GM23248 (cell line): Measurements from ENCODE around the gene ISCA2. TPM values are rescaled to one million over a fixed set of nuclear protein-coding genes. Genes with fewer than 3 reads are reported as not detected.

ENCODE experiments used
- DNase-seq: peaks from one replicate; pipeline ENCODE4 v3.0.0-alpha.2; 2015
- H2AFZ ChIP-seq: fragments of 200-600 bp; sonication (generic); 2 replicates; pipeline ENCODE4 v1.6.1; 2016; ENCODE audit warnings: antibody characterized with exemption
- H3F3A ChIP-seq: fragments of 200-600 bp; sonication (generic); 2 replicates; pipeline ENCODE4 v1.6.1; 2016; ENCODE audit warnings: mild to moderate bottlenecking, antibody characterized with exemption, mixed run types; ENCODE audit not compliant: insufficient read depth
- H3K27ac ChIP-seq: fragments of 200-600 bp; sonication (generic); 2 replicates; pipeline ENCODE4 v1.5.1; 2016; ENCODE audit warnings: mild to moderate bottlenecking
- H3K27me3 ChIP-seq: fragments of 200-600 bp; sonication (generic); replicated peaks from 2 replicates; pipeline ENCODE4 v1.6.1; 2016; ENCODE audit warnings: mild to moderate bottlenecking; ENCODE audit not compliant: insufficient read depth
- H3K36me3 ChIP-seq: fragments of 200-600 bp; sonication (generic); 2 replicates; pipeline ENCODE4 v1.6.1; 2016; ENCODE audit warnings: low read depth, mild to moderate bottlenecking
- H3K4me1 ChIP-seq: fragments of 200-600 bp; sonication (generic); 2 replicates; pipeline ENCODE4 v1.6.1; 2016; ENCODE audit warnings: mild to moderate bottlenecking; ENCODE audit not compliant: insufficient read depth
- H3K4me2 ChIP-seq: fragments of 200-600 bp; sonication (generic); one replicate; pipeline ENCODE4 v1.6.1; 2016; ENCODE audit warnings: mild to moderate bottlenecking; ENCODE audit not compliant: unreplicated experiment
- H3K4me3 ChIP-seq: fragments of 200-600 bp; sonication (generic); 2 replicates; pipeline ENCODE4 v1.5.1; 2016; ENCODE audit warnings: mild to moderate bottlenecking
- H3K79me2 ChIP-seq: fragments of 200-600 bp; sonication (generic); 2 replicates; pipeline ENCODE4 v1.6.1; 2016; ENCODE audit warnings: mild to moderate bottlenecking; ENCODE audit not compliant: insufficient read depth
- H3K9ac ChIP-seq: fragments of 200-600 bp; sonication (generic); 2 replicates; pipeline ENCODE4 v1.6.1; 2016; ENCODE audit warnings: mild to moderate bottlenecking
- H3K9me2 ChIP-seq: fragments of 200-600 bp; sonication (generic); 2 replicates; pipeline ENCODE4 v1.6.1; 2016; ENCODE audit warnings: mixed run types, mild to moderate bottlenecking, moderate library complexity; ENCODE audit not compliant: insufficient read depth
- H3K9me3 ChIP-seq: fragments of 200-600 bp; sonication (generic); one replicate; pipeline ENCODE4 v1.6.1; 2017; ENCODE audit warnings: low read depth
- H4K20me1 ChIP-seq: fragments of 200-600 bp; sonication (generic); 2 replicates; pipeline ENCODE4 v1.6.0; 2016; ENCODE audit not compliant: insufficient read depth
- EZH2 ChIP-seq: fragments of 200-600 bp; sonication (generic); IDR thresholded peaks from 2 replicates; pipeline ENCODE4 v1.6.1; 2018; ENCODE audit warnings: antibody characterized with exemption, mild to moderate bottlenecking; ENCODE audit not compliant: insufficient read depth, poor library complexity, severe bottlenecking
- EZH2phosphoT487 ChIP-seq: fragments of 200-600 bp; sonication (generic); IDR thresholded peaks from 2 replicates; pipeline ENCODE4 v1.6.1; 2018; ENCODE audit warnings: antibody characterized with exemption, moderate library complexity, mild to moderate bottlenecking, low read depth; ENCODE audit not compliant: insufficient read depth
- WGBS, 2 experiments: methylation state at CpG; one replicate each; pipeline ENCODE4 v1.1.6; 2015 to 2017; ENCODE audit warnings: low lambda C conversion rate in 2 of 2, low coverage in 1 of 2; ENCODE audit errors: missing lambda C conversion rate in 2 of 2; 5-methylcytosine and 5-hydroxymethylcytosine counted together
- in situ Hi-C: fragments of 300-500 bp; cut with MboI; formaldehyde crosslinking; loops from 2 replicates; pipeline ENCODE4 v1.15.0; 2020
- polyA plus RNA-seq: library from polyadenylated mRNA; unstranded; fragments of >200 nt; fragmentation: Nextera tagmentation; extraction: Ambion mirVana; gene quantifications from 2 replicates; pipeline ENCODE4 v1.2.1, GENCODE V29; 2016
- total RNA-seq: library from RNA; depleted of rRNA; stranded (reverse); fragments of >200 nt; shearing (Covaris generic); gene quantifications from 2 replicates; pipeline ENCODE4 v1.2.3, GENCODE V29; 2014

The ISCA2 gene
- total and polyA plus RNA-seq, 2 experiments from 2014 or later = 12.3 to 60.0 TPM

DNA sequence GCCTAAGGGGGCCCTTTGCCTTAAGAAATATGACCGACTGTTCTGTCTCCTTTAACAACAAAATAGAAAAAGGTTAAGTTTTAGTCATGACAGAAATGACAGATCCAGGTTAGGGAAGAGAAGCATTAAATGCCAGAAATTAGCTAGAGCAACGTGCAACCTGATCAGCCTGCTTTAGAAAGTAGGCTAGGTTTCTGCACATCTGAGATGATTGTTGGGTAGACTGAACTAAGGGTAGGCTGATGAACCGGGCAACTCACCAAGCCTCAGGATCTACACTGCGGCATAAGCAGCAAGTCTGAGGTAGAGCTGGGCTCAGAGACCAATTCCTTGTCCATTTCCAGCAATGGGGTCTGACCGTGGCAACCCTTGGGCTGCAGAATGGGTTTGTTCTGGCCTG is 29.9 kb upstream of the ISCA2 start:
- H3K4me1 ChIP-seq = peaks cover 4% of the 10 kb centered on the region; the same call in 1 of the 2 replicates
- no peaks in the 10 kb centered on the region for H3K9me3 ChIP-seq
- H3K9me2 ChIP-seq = no peaks in the 10 kb centered on the region
- no peaks in the 10 kb centered on the region for H3F3A ChIP-seq
- 59 to 64% methylated on average over 5 of the region's 5 CpGs for WGBS, 2 experiments
- H3K36me3 ChIP-seq = no peaks in the 10 kb centered on the region
- no peak overlapping the region for H2AFZ ChIP-seq
- H3K27me3 ChIP-seq = peaks cover 12% of the 10 kb centered on the region; the same call in 1 of the 2 replicates
- no peaks in the 10 kb centered on the region for H4K20me1 ChIP-seq
- no peak for DNase-seq
- TF ChIP-seq EZH2phosphoT487 (no peak), EZH2 (no peak)
- H3K9ac ChIP-seq = no peak overlapping the region
- no peak overlapping the region for H3K4me2 ChIP-seq
- no peak overlapping the region for H3K4me3 ChIP-seq
- in situ Hi-C loops = loop anchor here (25.0 kb wide), 1 partner anchor 351 kb away; no protein-coding TSS in a partner anchor
- H3K79me2 ChIP-seq = no peaks in the 10 kb centered on the region
- no peak overlapping the region for H3K27ac ChIP-seq

DNA sequence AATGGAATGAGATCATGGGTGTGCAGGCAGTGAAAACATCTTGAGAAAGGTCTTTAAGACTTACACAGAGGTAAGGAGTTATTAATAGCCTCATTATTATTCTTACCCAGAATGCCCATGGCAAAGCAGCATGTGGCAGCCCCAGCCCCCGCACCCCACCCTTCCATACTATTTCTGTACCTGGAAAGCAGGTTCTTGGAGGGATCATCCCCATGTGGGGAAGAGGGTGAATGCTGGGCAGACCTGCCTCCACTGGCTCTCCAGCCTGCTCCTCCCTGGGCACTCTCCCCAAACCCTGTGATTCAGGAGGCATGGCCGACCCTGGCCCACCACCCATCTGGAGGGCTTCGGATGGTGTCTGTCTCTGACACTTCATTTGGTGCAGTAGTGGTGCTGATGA is 28.8 kb upstream of the ISCA2 start:
- no peaks in the 10 kb centered on the region for H3K36me3 ChIP-seq
- H4K20me1 ChIP-seq = no peaks in the 10 kb centered on the region
- H3F3A ChIP-seq = no peaks in the 10 kb centered on the region
- H3K27me3 ChIP-seq = peaks cover 12% of the 10 kb centered on the region; the same call in 1 of the 2 replicates
- H3K9me3 ChIP-seq = no peaks in the 10 kb centered on the region
- no peak overlapping the region for H3K4me3 ChIP-seq
- no peaks in the 10 kb centered on the region for H3K9me2 ChIP-seq
- no peaks in the 10 kb centered on the region for H3K79me2 ChIP-seq
- in situ Hi-C loops = loop anchor here (25.0 kb wide), 1 partner anchor 352 kb away; no protein-coding TSS in a partner anchor
- WGBS, 2 experiments = 73 to 80% methylated on average over 3 of the region's 3 CpGs
- TF ChIP-seq EZH2phosphoT487 (no peak), EZH2 (no peak)
- H2AFZ ChIP-seq = no peak overlapping the region
- H3K9ac ChIP-seq = no peak overlapping the region
- no peak overlapping the region for H3K27ac ChIP-seq
- DNase-seq = no peak
- H3K4me2 ChIP-seq = no peak overlapping the region
- peaks cover 3% of the 10 kb centered on the region; the same call in 1 of the 2 replicates for H3K4me1 ChIP-seq

DNA sequence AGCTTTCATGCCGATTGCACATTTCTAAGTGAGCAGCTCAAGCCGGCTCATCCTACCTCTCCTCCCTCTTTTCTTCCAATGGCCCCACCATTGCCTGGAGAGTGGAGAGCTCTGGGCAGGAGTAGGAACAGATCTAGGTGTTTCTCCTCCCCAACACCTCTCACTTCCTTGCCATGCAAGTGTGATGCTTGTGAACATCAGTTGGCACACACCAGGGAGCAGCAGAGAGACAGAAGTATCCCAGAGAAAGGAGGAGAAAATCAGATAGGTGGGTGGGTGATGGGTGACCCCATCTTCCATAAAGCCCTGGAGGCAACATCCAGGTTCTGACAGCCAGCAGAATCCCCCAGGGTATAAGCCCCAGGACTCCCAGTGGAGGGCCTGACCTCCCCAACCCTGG is 28.2 kb upstream of the ISCA2 start:
- TF ChIP-seq EZH2 = no peak
- TF ChIP-seq EZH2phosphoT487 = no peak
- H3K9me3 ChIP-seq = no peaks in the 10 kb centered on the region
- H3K79me2 ChIP-seq = no peaks in the 10 kb centered on the region
- no peak overlapping the region for H3K4me2 ChIP-seq
- no peak overlapping the region for H3K4me3 ChIP-seq
- no peak overlapping the region for H3K27ac ChIP-seq
- H3F3A ChIP-seq = no peaks in the 10 kb centered on the region
- H4K20me1 ChIP-seq = no peaks in the 10 kb centered on the region
- DNase-seq = no peak
- no peaks in the 10 kb centered on the region for H3K36me3 ChIP-seq
- 90% methylated on average over 2 of the region's 2 CpGs for WGBS, 2 experiments
- H3K9me2 ChIP-seq = no peaks in the 10 kb centered on the region
- no peak overlapping the region for H3K9ac ChIP-seq
- in situ Hi-C loops = loop anchor here (25.0 kb wide), 1 partner anchor 353 kb away; no protein-coding TSS in a partner anchor
- no peak overlapping the region for H2AFZ ChIP-seq
- no peaks in the 10 kb centered on the region for H3K4me1 ChIP-seq
- peaks cover 12% of the 10 kb centered on the region; the same call in 1 of the 2 replicates for H3K27me3 ChIP-seq

DNA sequence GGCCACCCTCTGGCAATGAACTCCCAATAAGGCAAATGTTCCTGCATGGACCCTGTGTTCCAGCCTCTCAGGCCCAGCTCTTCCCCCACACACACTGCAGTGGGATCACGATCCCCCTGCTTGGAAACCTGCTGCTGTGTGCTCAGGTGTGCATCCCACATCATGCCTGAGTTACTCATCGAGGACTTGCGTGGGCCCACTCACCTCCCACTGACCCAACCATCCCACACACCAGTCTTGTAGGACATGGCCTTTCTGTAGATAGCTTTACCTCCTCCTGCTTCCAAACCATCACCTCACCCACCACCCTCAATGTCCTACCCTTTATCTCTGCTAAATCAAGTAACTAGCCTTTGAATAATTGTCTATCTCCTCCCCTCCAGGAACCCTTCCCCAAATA is 25.1 kb upstream of the ISCA2 start:
- TF ChIP-seq EZH2 (no peak), EZH2phosphoT487 (no peak)
- H3F3A ChIP-seq = no peaks in the 10 kb centered on the region
- H3K79me2 ChIP-seq = no peaks in the 10 kb centered on the region
- H3K27ac ChIP-seq = no peak overlapping the region
- H4K20me1 ChIP-seq = no peaks in the 10 kb centered on the region
- in situ Hi-C loops = loop anchor here (25.0 kb wide), 1 partner anchor 356 kb away; no protein-coding TSS in a partner anchor
- H3K9me2 ChIP-seq = no peaks in the 10 kb centered on the region
- no peaks in the 10 kb centered on the region for H3K9me3 ChIP-seq
- H3K4me3 ChIP-seq = no peak overlapping the region
- 65 to 72% methylated on average over 3 of the region's 3 CpGs for WGBS, 2 experiments
- H3K4me2 ChIP-seq = no peak overlapping the region
- H3K27me3 ChIP-seq = peaks cover 2% of the 10 kb centered on the region; the same call in 1 of the 2 replicates
- no peaks in the 10 kb centered on the region for H3K36me3 ChIP-seq
- H3K4me1 ChIP-seq = no peaks in the 10 kb centered on the region
- H2AFZ ChIP-seq = no peak overlapping the region
- no peak for DNase-seq
- H3K9ac ChIP-seq = no peak overlapping the region
